ENCODE results near the gene CEP57L1.

Gene CEP57L1

GRCh38 chr6:109179507-109179906 lies 84.2 kb downstream of the CEP57L1 start:
- DNase-seq (ENCODE audit: low spot score), result no peak
- TF ChIP-seq, protein P1, sequence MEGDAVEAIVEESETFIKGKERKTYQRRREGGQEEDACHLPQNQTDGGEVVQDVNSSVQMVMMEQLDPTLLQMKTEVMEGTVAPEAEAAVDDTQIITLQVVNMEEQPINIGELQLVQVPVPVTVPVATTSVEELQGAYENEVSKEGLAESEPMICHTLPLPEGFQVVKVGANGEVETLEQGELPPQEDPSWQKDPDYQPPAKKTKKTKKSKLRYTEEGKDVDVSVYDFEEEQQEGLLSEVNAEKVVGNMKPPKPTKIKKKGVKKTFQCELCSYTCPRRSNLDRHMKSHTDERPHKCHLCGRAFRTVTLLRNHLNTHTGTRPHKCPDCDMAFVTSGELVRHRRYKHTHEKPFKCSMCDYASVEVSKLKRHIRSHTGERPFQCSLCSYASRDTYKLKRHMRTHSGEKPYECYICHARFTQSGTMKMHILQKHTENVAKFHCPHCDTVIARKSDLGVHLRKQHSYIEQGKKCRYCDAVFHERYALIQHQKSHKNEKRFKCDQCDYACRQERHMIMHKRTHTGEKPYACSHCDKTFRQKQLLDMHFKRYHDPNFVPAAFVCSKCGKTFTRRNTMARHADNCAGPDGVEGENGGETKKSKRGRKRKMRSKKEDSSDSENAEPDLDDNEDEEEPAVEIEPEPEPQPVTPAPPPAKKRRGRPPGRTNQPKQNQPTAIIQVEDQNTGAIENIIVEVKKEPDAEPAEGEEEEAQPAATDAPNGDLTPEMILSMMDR (IDR thresholded peaks at IDR 0.05; ENCODE audit: borderline replicate concordance, control extremely low read depth, extremely low read depth, insufficient read depth, missing control alignments), result no peak
- in situ Hi-C loops (cut with MboI; ENCODE audit: low sequenced_read_pairs, unreplicated experiment), result no loop called here

DNA sequence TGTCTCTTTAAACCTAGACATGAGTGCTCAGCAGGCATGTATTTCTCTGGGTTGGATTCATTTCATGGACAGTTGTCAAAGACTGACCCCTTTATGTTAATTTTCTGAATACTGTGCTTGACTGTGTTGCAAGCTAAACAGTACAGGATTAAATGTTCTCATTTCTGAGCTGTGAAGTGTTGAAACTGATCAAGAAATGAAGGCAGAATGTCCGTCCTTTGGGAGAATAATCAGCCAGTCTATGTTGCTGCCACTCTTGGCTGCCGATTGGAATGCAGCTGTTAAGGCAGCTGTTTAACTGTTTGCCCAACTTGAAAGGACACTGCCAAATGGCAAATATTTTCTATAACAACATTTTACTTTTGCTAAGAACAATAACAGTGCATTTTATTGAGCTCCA lies 87.3 kb downstream of the CEP57L1 start:
- in situ Hi-C loops (cut with MboI; ENCODE audit: low sequenced_read_pairs, unreplicated experiment), result loop anchor here (10.0 kb wide), 1 partner anchor 202 kb away; the partner anchor contains the start of gene CD164
- TF ChIP-seq, protein P1 (IDR thresholded peaks at IDR 0.05; ENCODE audit: borderline replicate concordance, control extremely low read depth, extremely low read depth, insufficient read depth, missing control alignments), result no peak
- DNase-seq (ENCODE audit: low spot score), result no peak

- TF ChIP-seq, protein P1 (IDR thresholded peaks at IDR 0.05; ENCODE audit: borderline replicate concordance, control extremely low read depth, extremely low read depth, insufficient read depth, missing control alignments), result no peak
- no peak for DNase-seq (ENCODE audit: low spot score)
- in situ Hi-C loops (cut with MboI; ENCODE audit: low sequenced_read_pairs, unreplicated experiment), result loop anchor here (10.0 kb wide), 1 partner anchor 202 kb away; the partner anchor contains the start of gene CD164
Observed at GRCh38 chr6:109183109-109183650, 87.9 kb downstream of the CEP57L1 start.

- TF ChIP-seq, protein P1 (IDR thresholded peaks at IDR 0.05; ENCODE audit: borderline replicate concordance, control extremely low read depth, extremely low read depth, insufficient read depth, missing control alignments), result no peak
- in situ Hi-C loops (cut with MboI; ENCODE audit: low sequenced_read_pairs, unreplicated experiment), result loop anchor here (10.0 kb wide), 1 partner anchor 200 kb away; the partner anchor contains the start of gene CD164
- DNase-seq (ENCODE audit: low spot score), result no peak
Observed at GRCh38 chr6:109184638-109185037, 89.3 kb downstream of the CEP57L1 start.

- in situ Hi-C loops (cut with MboI; ENCODE audit: low sequenced_read_pairs, unreplicated experiment), result loop anchor here (10.0 kb wide), 1 partner anchor 199 kb away; the partner anchor contains the start of gene CD164
- TF ChIP-seq, protein P1 (IDR thresholded peaks at IDR 0.05; ENCODE audit: borderline replicate concordance, control extremely low read depth, extremely low read depth, insufficient read depth, missing control alignments), result no peak
Observed at GRCh38 chr6:109186012-109186411, 90.7 kb downstream of the CEP57L1 start.

DNA sequence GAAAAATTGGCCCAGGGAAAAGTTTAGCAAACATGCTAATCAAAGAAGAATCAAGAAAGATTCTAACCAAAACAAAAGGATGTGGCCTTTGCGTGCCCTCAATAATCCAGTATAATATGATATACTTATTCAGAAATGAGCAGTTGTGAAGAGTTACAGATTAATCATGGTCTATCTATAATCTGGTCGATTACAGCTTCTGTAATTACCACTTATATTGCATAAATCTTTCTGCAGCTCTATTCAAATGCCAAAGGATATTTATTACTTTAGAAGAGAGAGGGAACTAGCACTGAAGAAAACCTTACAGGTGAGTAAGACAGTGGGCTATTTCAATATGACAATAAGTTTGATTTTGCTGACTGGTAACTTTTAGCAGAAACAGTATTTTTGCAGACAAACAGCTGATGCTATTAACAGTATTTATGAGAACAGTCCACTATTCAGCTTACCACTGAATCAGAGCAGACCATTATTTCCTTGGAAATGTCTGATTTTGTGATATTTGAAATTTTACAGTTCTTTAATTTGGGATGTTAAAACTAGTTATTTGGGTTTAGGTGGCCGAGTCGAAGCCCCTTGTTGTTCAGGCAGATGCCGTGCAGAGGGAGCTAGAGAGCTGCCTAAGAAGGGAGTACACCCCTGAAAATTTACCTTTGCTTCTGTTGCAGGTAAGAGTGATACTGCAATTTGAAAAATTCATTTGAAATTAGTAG lies 92.2 kb downstream of the CEP57L1 start:
- DNase-seq (ENCODE audit: low spot score), result peak; percentile 37

More at GRCh38 chr6:109186012-109186411, 90.7 kb downstream of the CEP57L1 start:
- no peak for DNase-seq (ENCODE audit: low spot score)

More for the DNA sequence above, 92.2 kb downstream of the CEP57L1 start:
- in situ Hi-C loops (cut with MboI; ENCODE audit: low sequenced_read_pairs, unreplicated experiment), result loop anchor here (10.0 kb wide), 1 partner anchor 197 kb away; the partner anchor contains the start of gene CD164
- TF ChIP-seq, protein P1 (IDR thresholded peaks at IDR 0.05; ENCODE audit: borderline replicate concordance, control extremely low read depth, extremely low read depth, insufficient read depth, missing control alignments), result peak; percentile 65
